Measurements from ENCODE around the gene LRFN2. TPM values are rescaled to one million over a fixed set of nuclear protein-coding genes. Genes with fewer than 3 reads are reported as not detected.
A peak's percentile ranks its signal among the peaks of the same experiment; 100 is the strongest.

LRFN2 gene
- total RNA-seq, 6 donors from 2014 or later: 0.06 to 0.20 TPM; not detected in 4

DNA sequence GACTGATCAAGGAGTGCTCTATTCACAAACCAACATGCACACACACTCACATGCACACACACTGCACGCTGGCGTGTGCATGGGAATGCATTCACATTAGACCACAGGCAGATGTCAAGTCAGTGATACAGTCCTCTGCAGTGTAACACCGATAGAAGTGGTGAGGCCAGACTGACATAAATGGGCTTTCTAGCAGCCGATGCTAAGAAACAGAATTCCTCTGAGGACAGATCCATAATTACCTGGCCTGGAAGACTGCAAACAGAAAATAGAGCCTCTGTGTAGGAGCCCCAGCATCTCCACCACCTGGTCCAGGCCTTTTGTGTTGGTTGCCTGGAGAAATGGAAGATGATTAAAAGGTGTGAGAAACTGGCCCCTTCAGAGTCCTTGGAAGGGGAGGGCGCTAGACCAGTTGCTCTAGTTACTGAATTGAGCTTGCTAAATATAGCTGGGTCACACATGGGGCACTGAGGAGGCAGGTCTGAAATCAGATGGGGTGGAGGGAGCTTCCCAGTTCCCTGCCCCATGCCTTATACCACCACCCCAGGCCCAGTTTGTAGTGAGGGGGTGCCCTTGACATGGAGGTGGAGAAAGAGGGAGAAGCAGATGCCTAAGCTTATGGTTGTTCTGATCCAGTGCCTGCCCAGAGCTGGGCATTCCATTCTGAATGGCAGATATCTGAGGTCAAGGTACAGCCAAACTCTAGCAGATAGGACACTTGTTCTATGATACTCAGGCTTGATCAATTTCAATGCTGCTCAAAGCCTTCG is 233.8 kb downstream of the LRFN2 start:
- DNase-seq (no peak), ATAC-seq (ENCODE audit: low FRiP score in 2 of 2) (no peak)
- no peaks in the 10 kb centered on the region for H3K4me1 ChIP-seq
- no peaks in the 10 kb centered on the region for H3K27me3 ChIP-seq
- no peak overlapping the region for H3K27ac ChIP-seq
- H3K36me3 ChIP-seq: no peaks in the 10 kb centered on the region
- no peak overlapping the region for H3K4me3 ChIP-seq
- WGBS, 2 donors: 73 to 81% methylated on average over 6 of the region's 6 CpGs
- TF ChIP-seq POLR2A (IDR thresholded peaks at IDR 0.05) (no peak), POLR2AphosphoS5 (IDR thresholded peaks at IDR 0.05) (no peak), EP300 (IDR thresholded peaks at IDR 0.05) (no peak)
- TF ChIP-seq, protein P1, sequence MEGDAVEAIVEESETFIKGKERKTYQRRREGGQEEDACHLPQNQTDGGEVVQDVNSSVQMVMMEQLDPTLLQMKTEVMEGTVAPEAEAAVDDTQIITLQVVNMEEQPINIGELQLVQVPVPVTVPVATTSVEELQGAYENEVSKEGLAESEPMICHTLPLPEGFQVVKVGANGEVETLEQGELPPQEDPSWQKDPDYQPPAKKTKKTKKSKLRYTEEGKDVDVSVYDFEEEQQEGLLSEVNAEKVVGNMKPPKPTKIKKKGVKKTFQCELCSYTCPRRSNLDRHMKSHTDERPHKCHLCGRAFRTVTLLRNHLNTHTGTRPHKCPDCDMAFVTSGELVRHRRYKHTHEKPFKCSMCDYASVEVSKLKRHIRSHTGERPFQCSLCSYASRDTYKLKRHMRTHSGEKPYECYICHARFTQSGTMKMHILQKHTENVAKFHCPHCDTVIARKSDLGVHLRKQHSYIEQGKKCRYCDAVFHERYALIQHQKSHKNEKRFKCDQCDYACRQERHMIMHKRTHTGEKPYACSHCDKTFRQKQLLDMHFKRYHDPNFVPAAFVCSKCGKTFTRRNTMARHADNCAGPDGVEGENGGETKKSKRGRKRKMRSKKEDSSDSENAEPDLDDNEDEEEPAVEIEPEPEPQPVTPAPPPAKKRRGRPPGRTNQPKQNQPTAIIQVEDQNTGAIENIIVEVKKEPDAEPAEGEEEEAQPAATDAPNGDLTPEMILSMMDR (IDR thresholded peaks at IDR 0.05): no peak
- H3K9me3 ChIP-seq: no peaks in the 10 kb centered on the region

DNA sequence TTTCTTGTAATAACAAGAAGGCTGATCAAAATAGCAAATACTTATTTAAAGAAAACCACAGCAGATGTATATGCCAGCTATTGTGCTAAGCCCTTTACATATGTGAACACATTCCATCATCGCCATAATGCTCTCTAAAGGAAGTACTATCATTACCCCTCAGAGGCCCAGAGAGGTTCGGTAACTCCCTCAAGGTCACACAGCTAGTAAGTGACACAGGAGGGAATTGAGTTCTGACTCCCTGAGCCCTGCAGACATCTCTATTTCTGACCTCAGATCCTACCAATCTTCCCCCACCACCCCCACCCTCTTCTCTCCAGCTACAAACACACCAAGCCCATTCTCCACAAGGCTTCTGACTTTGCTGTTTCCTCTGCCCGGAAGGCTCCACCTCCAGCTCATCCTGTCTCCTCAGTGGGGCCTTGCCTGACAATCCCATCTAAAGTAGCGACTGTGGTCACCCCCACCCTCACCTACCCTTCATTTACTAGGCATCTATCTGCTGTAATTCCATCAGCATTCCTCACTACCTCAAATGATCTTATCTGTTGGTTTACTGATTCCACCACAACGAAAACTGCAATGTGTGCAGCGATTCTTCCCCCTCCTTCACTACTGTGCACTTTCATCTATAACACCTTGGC is 234.5 kb downstream of the LRFN2 start:
- Histone ChIP-seq H3K27me3 (no peaks in the 10 kb centered on the region), H3K27ac (no peak overlapping the region), H3K36me3 (no peaks in the 10 kb centered on the region), H3K4me1 (no peaks in the 10 kb centered on the region), H3K9me3 (no peaks in the 10 kb centered on the region), H3K4me3 (no peak overlapping the region)
- TF ChIP-seq EP300 (IDR thresholded peaks at IDR 0.05) (no peak), POLR2AphosphoS5 (IDR thresholded peaks at IDR 0.05) (no peak), POLR2A (IDR thresholded peaks at IDR 0.05) (no peak)
- TF ChIP-seq, protein P1 (IDR thresholded peaks at IDR 0.05): no peak
- DNase-seq (no peak), ATAC-seq (ENCODE audit: low FRiP score in 2 of 2) (no peak)
- WGBS, 2 donors: 78 to 83% methylated on average over 6 of the region's 6 CpGs

DNA sequence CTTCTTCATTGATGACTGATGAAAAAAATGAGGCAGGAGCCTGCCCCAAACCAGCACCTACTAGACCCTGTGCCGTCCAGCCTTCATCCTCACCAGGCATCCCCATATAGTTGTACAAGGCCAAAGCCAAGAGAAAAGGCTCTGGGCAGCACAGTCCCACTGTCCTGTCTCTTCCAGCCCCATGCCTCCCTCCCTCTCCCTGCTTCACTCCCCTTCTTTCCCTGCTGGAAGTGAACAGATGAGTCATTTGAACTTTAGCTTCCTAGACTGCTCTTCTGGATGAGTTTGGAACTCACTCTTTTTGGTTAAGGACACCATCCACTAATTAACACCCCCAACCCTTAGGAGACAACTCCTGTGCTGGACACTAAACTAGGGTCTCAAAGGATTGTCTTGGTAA is 235.2 kb downstream of the LRFN2 start:
- Histone ChIP-seq H3K4me1 (no peaks in the 10 kb centered on the region), H3K9me3 (no peaks in the 10 kb centered on the region), H3K4me3 (no peak overlapping the region), H3K27me3 (no peaks in the 10 kb centered on the region), H3K36me3 (no peaks in the 10 kb centered on the region), H3K27ac (no peak overlapping the region)
- 76 to 86% methylated on average over 1 of the region's 1 CpG for WGBS, 2 donors
- DNase-seq: no peak
- no peak for ATAC-seq (ENCODE audit: low FRiP score in 2 of 2)
- TF ChIP-seq EP300 (IDR thresholded peaks at IDR 0.05) (no peak), POLR2AphosphoS5 (IDR thresholded peaks at IDR 0.05) (no peak), POLR2A (IDR thresholded peaks at IDR 0.05) (no peak)
- TF ChIP-seq, protein P1 (IDR thresholded peaks at IDR 0.05): no peak

DNA sequence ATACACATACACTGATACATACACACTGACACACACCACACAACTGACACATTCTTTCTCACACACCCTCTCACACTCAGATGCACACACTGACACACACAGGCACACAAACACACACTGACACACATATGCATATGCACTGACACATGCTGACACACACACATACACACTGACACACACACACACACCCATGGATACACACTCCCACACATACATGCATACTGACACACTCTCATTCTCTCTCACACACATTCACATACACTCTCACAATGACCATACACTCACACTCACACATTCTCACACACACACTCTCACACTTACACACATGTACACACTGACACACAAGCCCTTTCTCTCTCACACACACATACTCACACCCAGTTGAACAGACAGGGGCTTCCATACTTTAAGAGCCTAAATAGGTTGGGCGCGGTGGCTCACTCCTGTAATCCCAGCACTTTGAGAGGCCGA is 236.4 kb downstream of the LRFN2 start:
- DNase-seq (peak in 1 of 2 donors; percentile 0), ATAC-seq (ENCODE audit: low FRiP score in 2 of 2) (no peak)
- Histone ChIP-seq H3K4me1 (no peaks in the 10 kb centered on the region), H3K4me3 (no peak overlapping the region), H3K36me3 (no peaks in the 10 kb centered on the region), H3K27me3 (no peaks in the 10 kb centered on the region), H3K9me3 (no peaks in the 10 kb centered on the region), H3K27ac (no peak overlapping the region)
- TF ChIP-seq, protein P1 (IDR thresholded peaks at IDR 0.05): no peak
- TF ChIP-seq EP300 (IDR thresholded peaks at IDR 0.05): no peak
- no peak for TF ChIP-seq POLR2AphosphoS5 (IDR thresholded peaks at IDR 0.05)
- TF ChIP-seq POLR2A (IDR thresholded peaks at IDR 0.05): no peak
- WGBS, 2 donors: 100% methylated on average over 3 of the region's 3 CpGs
